GM21367 (cell line): ENCODE results near the gene MAP1LC3B.
"Not testable (repeated sequence)": the region's sequence is repeated elsewhere in the genome, so short reads cannot be mapped to it uniquely, and the experiment has no call there.

ENCODE experiments used
- ATAC-seq: cut with Tn5 transposase; IDR thresholded peaks from one replicate; pipeline ENCODE4 v1.9.1; 2021; ENCODE audit not compliant: unreplicated experiment

The MAP1LC3B gene

DNA sequence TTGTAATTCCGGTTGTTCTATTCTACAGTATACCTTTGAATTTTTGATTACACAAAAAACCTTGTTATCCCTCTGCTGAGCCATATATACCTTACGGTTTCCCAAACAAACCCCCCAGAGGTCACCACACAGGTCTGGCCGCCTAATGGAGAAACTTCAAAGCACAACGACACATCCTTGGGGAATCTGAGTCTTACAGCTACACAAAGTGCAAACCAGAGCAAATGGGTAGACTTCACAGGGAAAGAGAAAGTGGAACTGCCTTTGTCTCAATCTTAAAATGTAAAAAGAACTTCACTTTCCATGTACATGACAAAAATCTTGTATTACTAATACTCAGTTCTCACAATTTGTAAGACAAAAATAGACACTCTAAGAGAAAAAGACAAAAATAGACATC is 11.3 kb upstream of the MAP1LC3B start:
- no peak for ATAC-seq

DNA sequence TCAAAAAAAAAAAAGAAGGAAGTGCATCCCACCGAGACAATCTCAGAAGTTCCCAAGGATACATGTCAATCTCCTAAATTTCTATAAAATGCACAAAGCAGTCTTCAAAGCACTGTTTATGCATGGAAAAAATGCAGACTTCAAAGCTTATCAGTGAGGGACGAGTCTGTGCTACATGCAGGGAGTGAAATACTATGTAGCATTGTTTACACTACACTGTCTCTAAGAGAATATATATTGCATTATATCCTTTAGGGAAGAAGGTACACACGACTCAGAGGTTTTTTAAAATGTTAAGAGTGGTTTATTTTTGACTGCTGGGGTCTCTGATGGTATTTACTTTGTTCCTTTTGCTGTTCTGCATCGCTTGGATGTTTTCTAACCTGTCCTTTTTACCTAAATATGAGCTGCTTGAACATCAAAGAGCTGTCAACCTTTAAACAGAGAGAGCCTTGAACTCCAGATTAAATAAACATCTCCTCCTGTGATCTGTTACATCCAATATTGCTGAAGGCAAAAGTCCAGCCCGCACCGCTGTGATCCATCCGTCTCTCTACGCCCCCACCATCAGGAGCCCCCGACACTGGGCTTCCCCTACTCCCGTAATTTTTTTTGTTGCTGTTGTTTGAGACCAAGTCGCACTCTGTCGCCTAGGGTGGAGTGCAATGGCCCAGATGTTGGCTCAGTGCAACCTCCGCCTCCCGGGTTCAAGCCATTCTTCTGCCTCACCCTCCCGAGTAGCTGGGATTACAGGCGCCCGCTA is 9.9 kb upstream of the MAP1LC3B start:
- no peak for ATAC-seq

DNA sequence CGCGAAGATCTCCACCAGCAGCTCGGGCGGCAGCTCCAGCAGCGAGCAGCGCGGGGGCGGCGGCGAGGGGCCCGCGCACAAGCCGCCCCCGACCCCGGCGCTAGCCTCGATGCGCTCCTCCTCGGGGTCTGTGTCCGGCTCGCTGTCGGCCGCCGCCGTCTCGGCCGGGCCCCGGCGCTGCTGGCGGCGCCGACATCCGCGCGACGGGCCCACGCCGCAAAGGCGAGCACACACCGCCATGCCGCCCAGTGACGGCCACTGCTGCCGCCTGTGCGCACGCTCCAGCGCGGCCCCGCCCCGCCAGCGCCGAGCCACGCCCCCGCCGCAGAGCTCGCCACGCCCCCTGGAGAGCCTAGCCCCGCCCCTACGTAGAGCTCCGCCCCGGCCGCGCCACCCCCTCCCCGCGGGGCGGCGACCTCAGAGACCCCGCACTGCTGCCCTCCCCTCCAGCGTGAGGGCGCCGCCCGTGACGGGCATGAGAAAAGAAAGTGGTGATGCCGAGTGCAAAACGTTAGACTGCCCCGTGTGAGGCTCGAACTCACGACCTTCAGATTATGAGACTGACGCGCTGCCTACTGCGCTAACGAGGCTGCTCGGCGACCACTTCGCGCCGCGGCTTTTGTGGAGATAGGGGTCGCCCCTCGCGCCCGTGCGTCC is 8.5 kb upstream of the MAP1LC3B start, which contains the start of gene FBXO31:
FBXO31 (minus strand) TSS at position 272 of the 657 bp plus-strand sequence; CDS start at position 240, 32 bp downstream.
- peak; percentile 31 for ATAC-seq

DNA sequence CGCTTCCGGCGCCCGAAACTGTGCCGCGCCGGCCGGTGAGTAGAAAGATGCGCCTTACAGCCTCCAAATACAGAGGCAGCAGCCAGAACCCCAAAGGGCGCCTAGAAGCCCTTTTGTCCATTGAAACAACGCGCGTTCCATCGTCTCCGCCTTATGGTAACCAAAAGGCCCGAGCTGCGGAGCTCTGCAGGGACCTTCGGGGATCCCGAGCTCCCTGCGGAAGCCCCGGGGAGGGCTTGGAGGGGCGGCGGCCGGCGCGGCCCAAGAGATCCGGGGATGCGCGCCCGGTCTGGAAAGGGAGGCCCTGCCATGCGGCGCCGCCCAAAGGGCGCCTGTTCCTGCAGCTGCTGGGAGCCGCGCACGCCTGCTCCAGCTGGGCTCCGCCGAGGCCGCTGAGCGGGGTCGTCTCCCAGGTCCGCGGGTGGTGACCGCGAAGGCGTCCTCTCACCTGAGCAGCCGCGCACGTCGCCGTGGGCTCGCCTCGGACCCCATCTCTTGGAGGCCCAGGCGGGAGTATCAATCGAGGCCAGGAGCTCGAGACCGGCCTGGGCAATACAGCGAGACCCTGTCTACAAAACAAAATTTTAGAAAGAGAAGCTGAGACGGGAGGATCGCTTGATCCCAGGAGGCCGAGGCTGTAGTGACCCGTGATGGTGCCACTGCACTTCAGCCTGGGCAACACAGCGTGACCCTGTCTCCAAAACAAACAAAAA is 7.8 kb upstream of the MAP1LC3B start:
- no peak for ATAC-seq

DNA sequence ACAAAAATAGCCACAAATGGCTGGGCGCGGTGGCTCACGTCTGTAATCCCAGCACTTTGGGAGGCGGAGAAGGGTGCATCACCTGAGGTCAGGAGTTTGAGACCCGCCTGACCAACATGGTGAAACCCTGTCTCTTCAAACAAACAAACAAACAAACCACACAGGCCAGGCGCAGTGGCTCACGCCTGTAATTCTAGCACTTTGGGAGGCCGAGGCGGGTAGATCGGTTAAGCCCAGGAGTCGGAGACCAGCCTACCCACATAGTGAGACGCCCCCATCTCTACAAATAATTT is 7.3 kb upstream of the MAP1LC3B start:
- not testable (repeated sequence) for ATAC-seq

DNA sequence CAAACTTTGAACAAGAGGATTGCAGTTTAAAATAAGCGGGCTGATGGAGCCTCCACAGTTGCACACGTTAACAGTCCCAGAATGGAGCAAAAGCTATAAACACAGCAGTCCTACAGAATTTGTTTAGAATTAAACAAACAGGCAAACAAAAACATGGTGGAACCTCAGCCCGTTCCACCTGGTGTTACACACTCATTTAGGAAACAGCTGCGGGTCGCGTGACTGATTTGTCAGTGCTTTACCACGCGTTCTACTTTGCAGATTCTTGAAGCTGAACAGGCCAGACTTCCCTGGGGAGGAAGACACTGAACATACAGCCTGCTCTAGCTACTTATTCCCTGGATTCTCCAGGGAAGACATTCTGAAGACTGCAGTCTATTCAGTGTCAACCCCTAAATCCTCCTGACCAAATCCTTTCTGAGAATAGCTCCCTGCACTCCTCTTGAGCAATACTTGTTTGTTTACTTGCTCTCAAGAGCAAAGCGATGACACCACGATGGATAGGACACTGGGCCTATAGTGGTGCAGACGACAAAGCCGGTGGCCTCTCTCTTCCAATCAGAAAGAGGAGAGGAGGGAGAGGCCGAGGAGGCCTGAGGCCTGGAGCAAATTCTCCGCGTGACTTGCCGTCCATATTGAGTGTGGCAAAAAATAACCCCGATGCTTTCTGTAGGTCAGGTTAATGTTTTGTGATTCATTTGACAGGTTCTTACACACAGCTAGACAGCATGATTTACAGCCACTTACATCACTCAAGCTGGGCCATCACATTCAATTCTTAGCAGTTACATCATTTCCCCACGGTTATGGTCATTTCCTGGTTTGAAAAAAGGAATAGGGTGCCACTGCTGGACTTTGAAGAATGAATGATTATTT is 4.0 kb upstream of the MAP1LC3B start:
- ATAC-seq = peak; percentile 46

DNA sequence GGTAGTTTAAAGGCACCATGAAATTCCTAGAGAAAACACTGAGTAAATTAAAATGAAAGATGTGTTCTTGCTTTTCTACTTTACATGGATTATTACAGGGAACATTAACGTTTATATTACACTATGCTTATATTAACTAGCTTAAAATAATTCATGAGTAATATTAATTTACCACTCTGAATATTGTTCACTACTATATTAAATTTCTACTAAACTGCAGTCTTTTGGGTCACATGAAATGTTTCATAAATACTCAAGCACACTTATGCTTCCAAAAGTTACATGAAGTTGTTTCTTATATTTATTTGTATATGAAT is 3.4 kb upstream of the MAP1LC3B start:
- ATAC-seq = no peak

DNA sequence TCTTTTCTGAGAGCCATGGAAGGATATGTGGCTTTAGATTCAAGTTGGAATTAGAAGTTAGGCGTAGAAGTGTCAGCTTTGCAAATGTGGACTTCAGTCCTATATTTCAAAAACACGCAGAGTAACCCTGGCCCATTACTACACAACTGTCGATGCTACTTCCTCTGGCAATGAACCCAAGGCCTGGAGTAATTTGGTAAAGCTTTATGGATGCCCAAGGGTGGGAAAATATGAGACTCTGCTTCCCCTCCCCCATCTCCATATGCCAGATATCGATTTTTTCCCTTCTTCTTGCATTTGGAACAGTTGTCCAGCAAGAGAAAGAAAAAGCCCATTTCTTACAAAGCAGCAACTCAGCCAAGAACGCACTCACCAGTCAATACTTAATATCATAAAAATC is 2.9 kb upstream of the MAP1LC3B start:
- no peak for ATAC-seq

DNA sequence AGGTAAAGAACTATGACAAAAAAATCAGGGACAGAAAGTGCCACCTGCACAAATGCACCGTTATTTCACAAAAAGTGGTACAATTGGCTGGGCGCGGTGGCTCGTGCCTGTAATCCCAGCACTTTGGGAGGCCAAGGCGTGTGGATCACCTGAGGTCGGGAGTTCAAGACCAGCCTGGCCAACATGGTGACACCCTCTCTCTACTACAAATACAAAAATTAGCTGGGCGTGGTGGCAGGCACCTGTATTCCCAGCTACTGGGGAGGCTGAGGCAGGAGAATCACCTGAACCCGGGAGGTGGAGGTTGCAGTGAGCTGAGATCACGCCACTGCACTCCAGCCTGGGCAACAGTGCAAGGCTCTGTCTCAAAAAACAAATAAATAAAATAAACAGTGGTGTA is 2.2 kb upstream of the MAP1LC3B start:
- ATAC-seq = not testable (repeated sequence)

DNA sequence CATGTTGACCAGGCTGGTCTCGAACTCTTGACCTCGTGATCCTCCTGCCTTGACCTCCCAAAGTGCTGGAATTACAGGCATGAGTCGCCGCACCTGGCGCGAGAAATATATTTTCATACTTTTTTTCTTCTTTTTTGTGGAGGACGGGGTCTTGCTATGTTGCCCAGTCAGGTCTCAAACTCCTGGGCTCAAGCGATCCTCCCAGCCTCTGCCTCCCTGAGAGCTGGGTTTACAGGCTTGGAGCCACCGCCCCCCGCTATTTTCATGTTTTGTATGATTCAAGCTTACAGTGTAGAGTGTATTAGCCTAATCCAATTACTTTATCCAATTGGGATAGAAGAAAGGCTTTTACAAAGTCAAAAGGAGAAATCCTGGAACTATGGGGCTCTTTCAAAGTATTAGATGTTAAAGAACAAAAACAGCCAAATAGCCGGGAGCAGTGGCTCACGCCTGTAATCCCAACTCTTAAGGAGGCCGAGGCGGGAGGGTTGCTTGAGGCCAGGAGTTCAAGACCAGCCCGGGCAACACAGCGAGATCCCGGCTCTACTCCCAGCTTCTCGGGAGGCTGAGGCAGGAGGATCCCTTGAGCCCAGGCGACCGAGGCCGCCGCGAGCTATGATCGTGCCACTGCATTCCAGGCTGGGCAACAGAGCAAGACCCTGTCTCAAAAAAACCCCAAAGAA is 1.4 kb upstream of the MAP1LC3B start:
- no peak for ATAC-seq

DNA sequence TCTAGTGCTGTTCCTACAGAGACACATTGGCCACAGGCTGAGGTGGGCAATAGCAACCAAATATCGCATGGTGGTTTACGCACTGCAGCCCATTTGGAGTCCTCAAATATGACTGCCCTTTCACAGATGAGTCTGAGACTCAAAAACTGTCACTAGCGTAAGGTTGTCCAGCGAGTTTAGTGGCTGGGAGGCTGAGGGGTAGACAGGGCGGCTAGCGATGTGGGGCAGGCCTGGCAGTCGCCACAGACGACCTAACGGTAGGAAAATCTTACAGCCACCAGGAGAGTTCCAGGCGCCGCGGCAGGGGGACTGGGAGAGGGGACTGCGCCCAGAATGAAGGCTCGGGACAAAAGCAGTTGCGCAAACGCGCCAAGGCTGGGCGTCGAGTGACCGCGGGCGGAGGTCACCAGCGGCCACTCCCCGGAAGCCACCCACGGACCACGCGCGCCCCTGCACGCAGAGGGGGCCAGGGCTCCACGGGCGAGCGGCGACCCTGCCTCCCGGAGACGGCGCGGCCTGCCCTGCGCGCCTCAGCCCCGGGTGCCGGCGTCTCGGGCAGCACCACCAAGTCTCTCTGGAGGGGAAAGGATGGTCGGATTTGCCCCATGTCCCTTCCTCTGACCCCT is 699 bp upstream of the MAP1LC3B start:
- ATAC-seq = no peak

DNA sequence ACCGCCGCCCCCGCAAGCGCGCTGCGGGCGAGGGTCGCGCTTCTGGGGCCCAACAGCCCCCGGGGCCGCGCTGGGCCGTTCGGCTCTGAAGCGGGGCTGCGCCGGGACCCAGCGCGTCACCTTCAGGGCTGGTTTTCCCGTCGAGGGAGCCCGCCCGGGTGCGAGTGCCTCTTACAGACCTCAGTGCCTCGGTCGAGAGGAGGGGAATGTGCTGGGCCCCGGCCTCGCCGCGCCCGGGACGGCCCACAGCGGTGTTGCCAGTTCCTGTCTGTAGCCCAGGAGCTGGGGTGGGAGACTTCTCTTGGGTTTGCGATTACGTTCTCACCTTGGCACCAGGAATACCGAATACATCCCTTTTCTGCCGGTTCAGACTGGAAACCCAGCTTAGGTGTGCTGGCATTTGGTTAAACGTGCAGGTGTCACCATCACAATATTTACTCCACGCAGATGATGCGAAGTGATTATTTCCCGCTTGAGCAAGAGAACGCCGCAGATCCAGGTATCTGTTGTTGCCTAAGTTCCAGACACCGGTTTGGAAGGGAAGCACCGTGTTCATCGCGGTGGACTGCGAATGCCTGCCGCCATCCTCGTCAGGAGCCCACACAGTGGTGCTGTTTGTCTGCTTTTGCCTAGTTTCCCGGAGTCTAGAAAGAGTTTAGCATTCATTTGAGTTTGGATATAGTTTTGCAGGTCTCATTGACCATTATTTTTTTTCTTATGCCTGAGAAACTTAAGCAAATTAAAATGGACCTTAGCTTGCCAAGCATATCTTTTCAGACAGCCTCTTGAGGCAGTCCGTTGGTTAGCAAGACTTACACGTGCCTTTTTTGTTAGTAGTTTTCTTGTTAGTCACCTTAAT is 914 bp downstream of the MAP1LC3B start:
- no peak for ATAC-seq

DNA sequence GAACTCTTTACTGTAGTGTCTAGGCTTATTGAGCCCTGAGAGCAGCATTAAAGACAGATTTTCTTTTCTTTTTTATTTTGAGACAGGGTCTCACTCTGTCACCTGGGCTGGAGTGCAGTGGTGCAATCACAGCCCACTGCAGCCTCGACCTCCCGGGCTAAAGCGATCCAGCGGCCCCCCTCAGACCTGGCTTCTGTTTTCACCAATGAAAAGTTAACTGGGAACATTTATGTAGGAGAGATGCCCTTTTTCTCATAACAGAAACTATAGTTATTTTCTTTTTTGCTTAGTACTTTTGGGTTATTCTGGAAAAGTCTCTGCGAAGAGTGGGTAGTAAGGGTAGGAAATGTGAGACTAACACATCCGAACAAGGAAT is 1.5 kb downstream of the MAP1LC3B start:
- no peak for ATAC-seq

DNA sequence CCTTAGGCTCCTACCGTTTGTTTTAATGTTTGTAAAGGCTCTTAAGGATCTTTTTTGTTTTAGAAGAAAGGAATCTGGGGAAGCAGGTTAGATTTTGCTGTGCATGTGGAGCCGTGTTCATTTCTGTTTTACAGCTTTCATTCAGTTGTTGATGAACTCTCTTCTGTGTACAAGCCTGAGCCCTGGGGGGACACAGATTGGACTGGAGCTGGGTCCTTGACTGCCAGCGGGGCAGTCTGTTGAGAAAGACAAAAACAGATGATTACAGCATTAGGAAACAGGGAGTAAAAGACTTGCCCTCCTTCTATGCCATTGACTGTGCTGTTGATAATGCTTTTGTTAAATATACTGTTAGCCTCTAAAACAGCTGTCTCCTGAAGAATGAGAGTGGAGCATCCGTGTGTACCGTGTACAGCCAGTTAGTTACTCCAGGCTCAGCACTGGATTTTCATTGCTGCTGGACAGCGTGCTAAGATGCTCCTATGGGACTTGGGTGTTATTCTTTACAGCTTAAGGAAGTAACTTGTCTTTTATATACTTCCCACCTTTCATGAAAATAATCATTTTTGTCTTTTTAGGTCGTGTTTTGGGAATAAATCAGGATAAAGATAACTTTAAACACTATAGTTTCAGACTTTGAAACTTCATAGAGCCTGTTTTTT is 3.2 kb downstream of the MAP1LC3B start:
- no peak for ATAC-seq

DNA sequence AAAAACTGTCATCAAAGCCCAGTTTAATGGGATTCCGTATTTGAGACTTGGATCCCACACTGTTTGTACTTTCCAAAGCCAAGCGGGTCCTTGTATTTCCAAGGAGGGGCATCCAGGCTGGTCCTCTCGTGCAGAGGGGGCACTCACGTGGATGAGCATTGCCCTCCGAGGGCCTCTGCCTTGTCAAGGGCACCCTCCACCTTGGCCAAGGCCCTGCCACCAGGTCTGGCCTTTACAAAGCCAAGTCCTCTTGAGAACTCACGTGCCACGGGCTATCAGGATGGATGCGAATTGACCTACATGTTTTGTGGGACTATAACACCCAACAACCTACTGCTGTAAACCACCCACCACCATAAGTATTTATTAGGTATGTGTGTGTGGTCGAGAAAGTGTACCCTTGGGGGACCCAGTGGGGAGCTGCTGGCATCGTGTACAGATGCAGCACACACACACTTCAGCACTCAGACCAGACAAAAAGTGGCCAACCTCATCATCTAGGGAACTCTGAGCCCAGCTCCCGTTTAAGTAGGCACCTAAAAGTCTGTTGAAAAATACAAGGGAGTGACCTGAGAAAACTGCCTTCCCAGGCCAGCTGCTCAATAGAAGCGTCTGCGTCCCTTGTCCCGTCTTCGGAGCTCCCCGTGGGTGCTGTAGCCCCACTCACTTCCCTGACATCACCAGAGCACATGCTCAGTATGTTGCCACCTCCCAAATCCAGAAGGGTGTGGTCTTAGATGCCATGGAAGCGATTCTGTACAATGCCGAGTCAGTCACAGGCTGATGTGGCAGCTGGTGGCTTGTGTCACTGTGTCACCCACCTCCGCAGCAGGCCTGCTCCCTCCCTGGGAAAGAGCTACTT is 12.9 kb downstream of the MAP1LC3B start:
- no peak for ATAC-seq

DNA sequence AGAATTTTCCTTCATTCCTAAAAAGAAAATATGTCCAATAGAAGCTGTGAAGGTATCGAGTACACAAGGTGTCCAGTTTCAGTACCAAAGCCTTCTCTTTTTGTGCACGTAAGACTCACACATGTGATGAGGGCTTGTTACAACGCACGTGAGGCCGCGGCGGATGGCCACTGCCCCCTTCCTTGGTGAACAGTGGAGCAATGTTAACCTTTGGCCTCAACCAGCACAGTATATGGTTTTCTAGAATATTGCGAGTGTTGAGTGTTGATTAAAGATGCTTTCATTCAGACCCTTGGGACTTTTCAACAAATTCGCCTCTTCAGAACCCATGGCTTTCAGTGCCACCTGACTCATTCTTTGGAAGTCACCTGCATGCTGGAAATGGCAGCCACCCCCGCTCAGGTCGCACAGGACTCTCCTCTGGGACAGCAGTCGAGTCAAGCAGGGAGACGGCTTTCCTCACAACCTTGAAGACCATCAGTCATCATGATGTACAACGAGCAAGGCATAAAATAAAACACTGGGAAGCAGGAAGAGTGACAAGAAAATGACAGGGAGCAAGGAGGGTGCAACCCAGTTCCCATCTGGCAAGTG is 14.5 kb downstream of the MAP1LC3B start:
- no peak for ATAC-seq

DNA sequence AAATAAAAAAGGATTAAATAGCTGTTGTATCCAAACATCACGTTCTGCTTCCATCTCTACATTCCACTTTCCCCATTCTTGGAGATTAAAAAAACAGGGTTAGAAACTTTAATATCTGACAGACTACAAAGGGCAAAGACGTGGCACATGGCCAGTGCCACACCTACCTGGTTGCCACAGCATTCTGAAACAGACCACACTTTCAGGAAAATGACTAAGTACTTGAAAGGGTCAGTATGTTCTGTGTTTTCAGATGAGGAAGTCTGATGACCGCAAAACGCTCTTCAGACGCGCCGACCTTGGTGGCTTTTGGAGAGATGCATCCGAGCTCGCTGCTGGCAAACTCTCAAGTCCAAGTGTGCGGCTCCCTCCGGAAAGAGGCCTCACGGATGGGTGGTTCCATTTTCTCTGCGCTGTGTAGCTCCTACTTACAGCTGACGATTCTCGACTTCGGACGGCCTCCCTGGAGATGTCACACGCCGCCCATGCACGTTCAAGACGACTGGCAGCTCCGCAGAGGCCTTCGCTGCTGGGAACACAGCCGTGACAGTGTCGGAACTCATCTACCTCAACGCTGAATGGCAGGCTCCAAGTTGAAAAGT is 15.5 kb downstream of the MAP1LC3B start:
- peak; percentile 37 for ATAC-seq
